ENCODE data around the gene KCNIP3.

The KCNIP3 gene

DNA sequence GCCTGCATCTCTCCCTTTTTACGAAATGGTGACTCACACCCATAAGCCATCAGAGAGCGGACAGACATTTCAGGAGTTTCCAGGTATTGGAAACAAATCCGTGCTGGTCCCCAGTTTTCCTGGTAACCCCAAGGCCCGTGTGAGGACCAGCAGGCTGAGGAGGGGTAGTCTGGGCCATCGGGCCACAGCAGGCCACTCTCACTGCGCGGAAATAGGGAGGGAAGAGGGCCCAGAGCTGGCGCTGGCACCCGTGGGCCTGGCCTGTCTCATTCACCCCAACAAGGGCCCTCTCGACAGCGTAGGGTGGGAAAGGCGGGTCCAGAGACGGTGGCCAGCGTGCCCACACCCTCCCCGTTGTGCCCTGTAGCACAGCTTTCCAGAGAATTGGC, 91.7 kb downstream of the KCNIP3 start:
- TF ChIP-seq, protein P1, sequence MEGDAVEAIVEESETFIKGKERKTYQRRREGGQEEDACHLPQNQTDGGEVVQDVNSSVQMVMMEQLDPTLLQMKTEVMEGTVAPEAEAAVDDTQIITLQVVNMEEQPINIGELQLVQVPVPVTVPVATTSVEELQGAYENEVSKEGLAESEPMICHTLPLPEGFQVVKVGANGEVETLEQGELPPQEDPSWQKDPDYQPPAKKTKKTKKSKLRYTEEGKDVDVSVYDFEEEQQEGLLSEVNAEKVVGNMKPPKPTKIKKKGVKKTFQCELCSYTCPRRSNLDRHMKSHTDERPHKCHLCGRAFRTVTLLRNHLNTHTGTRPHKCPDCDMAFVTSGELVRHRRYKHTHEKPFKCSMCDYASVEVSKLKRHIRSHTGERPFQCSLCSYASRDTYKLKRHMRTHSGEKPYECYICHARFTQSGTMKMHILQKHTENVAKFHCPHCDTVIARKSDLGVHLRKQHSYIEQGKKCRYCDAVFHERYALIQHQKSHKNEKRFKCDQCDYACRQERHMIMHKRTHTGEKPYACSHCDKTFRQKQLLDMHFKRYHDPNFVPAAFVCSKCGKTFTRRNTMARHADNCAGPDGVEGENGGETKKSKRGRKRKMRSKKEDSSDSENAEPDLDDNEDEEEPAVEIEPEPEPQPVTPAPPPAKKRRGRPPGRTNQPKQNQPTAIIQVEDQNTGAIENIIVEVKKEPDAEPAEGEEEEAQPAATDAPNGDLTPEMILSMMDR (IDR thresholded peaks at IDR 0.05): no peak

- TF ChIP-seq, protein P1 (IDR thresholded peaks at IDR 0.05): peak; percentile 89
Measured at GRCh38 chr2:95389245-95390119, 92.3 kb downstream of the KCNIP3 start.

DNA sequence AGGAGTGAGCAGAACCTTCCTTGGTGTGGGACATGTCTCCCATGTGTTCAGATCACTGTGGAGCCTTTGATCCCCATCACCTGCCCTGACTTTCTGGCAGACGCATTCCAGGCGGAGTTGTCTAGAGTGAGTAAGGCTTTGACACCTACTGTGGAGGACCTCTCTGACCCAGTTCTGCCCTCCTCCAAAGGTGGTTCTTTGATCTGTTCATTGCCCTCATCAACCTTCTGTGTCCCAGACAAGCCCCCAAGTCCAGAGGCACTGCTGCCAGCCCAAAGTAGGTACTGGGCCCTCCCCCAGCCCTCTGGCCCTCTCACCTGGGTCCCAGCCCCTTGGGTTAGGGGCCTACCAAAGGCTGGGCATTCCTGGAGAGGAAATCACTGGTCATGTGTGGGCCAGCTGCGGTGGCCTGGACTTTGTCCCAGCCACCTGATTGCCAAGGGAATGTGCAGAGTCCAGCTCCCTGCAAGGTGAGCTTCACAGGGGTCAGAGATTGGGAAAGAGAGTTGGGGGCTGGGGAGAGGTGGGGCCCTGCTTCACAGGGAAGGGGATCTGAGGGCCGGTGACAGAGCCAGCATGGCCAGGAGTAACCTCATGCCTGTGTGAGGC, 93.2 kb downstream of the KCNIP3 start:
- TF ChIP-seq, protein P1 (IDR thresholded peaks at IDR 0.05): no peak

GRCh38 chr2:95390881-95391321, 93.8 kb downstream of the KCNIP3 start:
- TF ChIP-seq, protein P1 (IDR thresholded peaks at IDR 0.05): no peak

- TF ChIP-seq, protein P1 (IDR thresholded peaks at IDR 0.05): no peak
Measured at GRCh38 chr2:95391641-95392310, 94.6 kb downstream of the KCNIP3 start.

DNA sequence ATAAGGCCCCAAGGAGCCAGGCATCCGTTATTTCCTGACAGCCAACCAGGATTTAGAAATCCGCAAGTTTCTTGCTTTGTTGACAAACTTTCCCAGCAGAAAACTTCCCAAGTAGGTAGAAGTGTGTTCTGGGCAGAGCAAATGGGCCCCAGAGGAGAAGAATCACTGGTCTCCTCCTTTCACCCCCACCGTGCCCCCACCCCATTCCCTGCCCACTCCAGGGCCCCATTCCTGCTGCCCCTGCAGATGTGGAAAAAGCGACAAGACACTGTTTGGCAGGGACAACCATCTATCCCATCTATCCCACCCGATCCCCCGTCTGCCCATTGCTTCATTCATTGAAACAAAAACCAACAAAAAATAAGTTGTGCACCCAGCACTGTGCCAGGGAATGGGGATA, 95.2 kb downstream of the KCNIP3 start:
- TF ChIP-seq, protein P1 (IDR thresholded peaks at IDR 0.05): no peak

GRCh38 chr2:95392730-95393455, 95.7 kb downstream of the KCNIP3 start:
- TF ChIP-seq, protein P1 (IDR thresholded peaks at IDR 0.05): no peak
